GM21825 (cell line): ENCODE measurements around the gene CADM4.

Experiments used
- ATAC-seq: cut with Tn5 transposase; IDR thresholded peaks from one replicate; pipeline ENCODE4 v1.9.1; 2021; ENCODE audit warnings: mild to moderate bottlenecking, moderate library complexity; ENCODE audit not compliant: unreplicated experiment

Gene CADM4

DNA sequence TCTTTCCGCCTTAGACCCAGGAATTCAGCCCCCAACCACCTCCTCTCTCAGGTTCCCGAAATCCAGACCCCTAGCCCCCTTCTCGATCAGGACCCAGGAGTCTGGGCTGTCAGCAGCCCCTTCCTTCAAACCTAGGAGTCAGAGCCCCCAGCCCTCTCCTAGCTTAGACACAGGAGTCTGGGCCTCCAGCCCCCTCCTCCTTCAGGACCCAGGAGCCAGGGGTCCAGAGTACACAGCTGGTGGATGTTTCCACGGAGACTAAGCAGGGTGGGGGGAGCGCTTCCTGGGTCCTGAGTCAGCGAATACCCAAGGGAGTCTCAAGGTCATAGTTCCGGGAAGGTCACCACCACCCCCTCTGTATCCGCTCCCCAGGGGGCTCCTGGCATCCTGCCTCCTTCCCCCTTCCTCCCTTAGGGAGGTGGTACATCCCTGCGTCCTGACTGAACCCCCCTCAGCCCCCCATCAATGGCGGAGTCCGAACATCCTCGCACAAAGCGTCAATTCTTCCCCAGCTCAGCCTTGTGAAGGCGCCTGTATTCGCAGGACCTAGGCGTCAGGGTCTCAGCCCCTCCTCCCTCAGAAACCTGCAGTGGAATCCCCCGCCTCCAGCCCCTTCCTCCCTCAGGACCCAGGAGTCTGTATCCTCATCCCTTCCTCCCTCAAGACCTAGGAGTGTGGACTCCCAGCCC lies 4.6 kb downstream of the CADM4 start:
- ATAC-seq, result no peak

DNA sequence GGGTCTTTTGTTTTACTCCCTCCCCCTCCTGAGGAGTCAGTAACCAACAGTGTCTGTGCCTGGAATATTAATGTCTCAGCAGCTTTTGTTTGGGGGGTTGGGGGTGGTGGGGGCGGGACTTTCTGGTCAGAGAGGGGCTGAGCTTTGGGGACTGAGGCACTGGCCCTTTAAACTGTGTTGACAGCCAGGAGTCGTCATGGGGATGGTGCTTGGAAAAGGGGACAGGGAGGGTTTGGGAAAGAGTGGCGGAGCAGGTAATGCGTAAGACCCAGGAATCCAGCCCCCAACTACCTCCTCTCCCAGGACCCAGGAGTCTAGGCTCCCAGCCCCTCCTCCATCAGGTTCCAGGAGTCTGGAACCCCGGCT lies 5.2 kb downstream of the CADM4 start:
- ATAC-seq, result no peak

- ATAC-seq, result no peak
Observed at GRCh38 chr19:43634068-43634467, 5.6 kb downstream of the CADM4 start.

DNA sequence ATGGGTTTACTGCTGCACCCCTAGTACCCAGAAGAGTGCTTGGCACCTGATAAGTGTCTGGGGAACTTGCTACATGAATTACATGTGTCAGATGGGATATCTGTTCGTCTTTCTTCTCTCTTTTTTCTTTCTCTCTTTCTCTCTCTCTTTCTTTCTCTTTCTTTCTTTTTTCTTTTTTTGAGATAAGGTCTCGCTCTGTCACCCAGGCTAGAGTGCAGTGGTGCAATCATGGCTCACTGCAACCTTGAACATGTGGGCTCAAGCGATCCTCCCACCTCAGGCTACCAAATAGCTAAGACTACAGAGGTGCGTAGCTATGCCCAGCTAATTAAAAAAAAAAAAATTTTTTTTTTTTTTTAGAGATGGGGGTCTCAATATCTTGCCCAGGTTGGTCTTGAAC lies 6.1 kb downstream of the CADM4 start:
- no peak for ATAC-seq

DNA sequence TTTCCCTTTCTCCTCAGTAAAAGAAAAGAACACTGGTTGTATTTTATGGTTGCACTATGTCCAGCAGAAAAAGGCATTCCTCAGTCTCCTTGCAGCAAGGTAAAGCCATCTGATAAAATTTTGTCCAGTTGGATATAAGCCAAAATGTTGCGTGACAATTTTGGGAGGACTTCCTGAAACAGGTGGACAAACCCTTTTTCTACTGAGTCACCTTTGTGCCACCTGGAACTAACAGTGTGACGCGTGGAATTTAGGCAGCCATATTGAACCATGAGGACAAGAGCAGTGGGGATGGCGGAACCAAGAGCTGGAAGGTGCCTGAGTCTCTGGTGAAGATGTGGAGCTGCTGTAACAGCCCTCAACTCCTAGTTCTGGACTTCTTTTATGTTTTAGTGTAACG lies 8.2 kb downstream of the CADM4 start:
- no peak for ATAC-seq

- ATAC-seq, result no peak
Observed at GRCh38 chr19:43628646-43629326, 10.9 kb downstream of the CADM4 start.

GRCh38 chr19:43626838-43627237 lies 12.8 kb downstream of the CADM4 start:
- ATAC-seq, result no peak

GRCh38 chr19:43625918-43626579 lies 13.6 kb downstream of the CADM4 start:
- ATAC-seq, result no peak

DNA sequence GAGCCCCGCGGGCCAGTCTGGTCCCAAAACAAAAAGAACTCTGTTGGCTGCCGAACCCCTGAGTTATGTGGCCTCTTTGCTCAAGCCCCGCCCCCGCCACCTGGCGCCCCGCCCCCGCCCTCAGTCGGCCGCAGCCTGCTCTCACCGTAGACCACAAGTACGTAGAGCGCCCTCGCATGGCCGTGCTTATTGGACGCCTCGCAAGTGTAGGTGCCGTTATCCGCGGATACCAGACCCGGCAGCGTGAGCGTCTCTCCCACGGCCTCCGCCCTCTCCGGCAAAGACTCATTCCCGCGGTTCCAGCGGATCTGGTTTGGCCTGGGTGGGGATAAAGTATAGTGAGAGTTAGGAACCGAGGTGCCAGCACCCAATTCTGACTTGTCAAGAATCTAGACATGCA lies 14.7 kb downstream of the CADM4 start:
- ATAC-seq, result no peak

- no peak for ATAC-seq
Observed at GRCh38 chr19:43623889-43624670, 15.6 kb downstream of the CADM4 start.

DNA sequence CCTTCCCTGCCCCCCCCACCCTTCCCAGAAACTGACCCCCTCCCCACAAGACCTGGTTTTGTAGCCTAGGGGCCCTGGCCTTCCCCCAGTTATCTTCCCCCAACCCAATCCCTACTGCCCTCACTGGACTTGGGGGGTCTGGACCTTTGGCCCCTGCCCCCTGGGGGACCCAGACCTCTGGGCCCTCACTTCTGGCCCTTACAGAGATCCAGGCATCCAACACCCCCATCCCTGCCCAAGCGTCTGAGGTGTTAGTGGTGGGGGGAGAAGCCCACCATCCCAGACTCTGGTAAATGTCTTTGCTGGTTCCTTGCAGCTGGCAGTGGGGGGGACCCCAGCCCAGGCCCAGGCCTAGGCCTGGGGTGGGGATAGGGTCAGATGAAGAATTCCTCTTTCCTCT lies 16.7 kb downstream of the CADM4 start:
- ATAC-seq, result no peak

DNA sequence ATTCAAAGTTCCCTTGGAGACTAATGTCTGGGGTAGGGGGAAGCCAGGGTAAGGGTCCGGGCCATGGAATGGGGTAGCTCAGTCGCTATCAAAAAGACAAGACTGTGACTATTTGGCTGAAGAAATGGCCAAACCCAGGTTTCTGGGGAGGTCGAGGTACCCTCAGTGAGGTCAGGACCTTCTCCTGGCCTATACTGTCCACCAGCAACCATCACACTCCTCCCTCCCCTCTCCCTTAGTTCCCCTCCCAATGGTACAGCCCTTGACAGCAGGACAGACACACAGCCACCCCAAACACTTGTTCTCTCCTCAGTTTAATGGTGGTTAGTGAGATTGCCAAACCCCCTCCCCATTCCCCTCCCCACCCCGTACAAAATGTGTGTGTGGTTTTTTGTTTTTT lies 17.6 kb downstream of the CADM4 start:
- ATAC-seq, result no peak

DNA sequence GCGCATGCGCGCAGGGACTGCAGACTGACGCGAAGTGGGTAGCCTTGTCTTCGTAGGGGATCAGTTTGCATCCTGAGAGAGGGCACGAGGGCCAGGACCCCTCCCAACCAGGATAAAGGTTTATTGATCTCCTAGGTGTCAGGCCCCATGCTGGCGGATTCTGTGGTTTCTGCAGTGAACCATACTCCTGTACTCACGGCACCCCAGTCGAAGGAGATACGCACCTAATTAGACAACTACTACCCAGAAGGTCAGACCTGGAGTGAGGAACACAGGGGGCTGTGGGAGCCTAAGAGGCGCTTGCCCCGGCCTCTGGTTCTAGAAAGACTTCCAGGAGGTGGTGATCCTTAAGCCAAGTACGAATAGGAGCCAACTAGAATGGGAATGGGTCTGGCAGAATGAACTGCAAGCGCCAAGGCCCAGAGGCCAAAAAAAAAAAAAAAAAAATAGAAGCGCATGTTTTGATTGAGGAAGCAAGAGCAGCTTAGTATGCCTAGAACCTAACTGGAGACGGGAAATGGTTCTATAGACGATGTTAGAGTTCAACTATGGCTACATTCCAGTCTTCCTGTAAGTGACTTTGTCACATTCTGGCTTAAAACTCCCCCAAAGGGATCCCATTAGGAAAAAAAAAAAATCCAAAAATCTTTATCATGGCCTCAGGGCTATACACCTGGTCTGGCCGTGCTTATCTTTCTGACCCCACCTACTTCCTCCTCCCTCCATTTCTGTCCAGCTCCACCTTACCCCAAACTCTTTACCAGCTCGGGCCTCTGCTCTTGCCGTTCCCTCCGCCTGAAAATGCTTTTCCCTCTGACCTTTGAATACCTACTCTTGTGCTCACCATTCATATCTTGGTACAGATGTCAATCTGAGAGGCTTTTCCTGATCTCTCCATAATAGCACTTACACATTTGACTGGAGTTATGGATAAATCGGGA lies 19.3 kb downstream of the CADM4 start:
- ATAC-seq, result no peak

DNA sequence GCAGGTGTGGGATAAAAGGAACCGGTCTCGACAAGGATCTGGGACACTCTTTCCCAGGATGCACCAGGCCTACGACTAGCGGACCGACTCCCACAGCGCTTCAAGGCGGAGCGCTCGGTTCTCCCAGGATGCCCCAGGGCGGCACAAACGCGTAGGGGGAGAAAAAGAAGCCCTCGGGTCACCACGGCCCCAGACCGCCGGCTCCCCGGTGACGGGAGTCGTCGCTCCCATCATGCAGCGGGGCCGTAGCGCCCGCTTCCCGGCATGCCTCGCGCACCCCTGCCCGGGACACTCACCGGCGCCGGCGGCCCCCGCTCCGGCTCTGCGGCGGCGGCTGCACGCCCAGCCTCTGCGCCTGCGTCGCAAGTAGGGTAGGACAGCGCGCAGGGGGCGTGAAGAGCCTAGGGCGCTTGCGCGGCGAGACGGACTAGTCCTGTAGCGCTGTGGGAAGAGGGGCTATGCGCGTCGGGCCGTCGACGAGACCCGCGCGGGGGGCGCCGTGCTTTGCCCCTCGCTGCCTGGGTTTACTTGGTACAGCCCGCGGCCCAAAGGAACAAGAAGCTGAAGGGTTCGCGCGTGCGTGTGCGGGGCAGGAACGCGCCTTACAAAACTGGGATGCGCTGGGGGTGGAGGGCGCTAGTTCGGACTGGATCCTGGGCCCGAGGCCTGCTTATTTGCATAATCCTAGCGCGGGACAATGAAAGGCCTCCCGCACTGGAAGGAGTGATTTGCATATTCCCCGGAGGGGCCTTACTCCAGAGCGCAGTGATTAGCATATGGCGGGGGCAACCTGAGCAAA lies 20.2 kb downstream of the CADM4 start, which contains the start of gene ZNF428:
ZNF428 (minus strand) TSS at position 368 of the 799 bp plus-strand sequence. CDS start 5,325 bp downstream, outside the sequence.
- ATAC-seq, result peak; percentile 72

DNA sequence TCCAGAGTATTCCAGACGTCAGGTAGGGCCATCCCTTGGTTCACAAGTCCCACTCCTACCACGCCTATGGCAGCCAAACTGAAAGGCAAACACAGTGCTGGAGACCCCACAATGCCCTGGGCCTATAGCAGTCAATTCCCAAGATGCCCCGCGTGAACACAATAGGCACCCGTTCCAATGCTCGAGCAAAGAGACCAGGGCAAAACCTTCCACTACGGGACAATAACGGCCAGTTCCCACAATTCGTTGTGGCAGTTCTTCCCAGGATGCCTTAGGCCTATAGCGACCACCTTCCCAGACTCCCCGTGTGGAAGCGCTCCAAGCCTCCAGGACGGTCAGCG lies 20.8 kb downstream of the CADM4 start:
- ATAC-seq, result peak; percentile 19

GRCh38 chr19:43616954-43617353 lies 22.7 kb downstream of the CADM4 start:
- ATAC-seq, result no peak

GRCh38 chr19:43616306-43616705 lies 23.3 kb downstream of the CADM4 start:
- no peak for ATAC-seq

DNA sequence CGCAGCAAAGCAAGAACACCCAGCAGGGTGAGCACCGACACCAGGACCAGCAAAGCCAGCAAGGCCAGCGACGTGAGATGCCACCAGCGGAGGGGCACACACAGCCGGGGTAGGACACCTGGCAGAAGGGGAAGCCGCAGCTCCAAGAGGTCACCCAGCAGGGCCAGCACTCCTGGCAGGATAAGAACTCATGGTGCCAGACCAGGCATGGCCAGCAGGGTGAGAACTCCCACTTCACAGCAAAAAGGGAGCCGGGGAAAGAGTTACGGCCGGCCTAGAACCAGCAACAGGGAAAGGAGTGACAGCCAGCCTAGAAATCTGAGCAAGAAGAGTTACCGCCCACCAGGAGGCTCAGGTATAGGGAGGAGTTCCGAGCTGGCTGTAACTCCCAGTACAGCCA lies 27.3 kb downstream of the CADM4 start:
- no peak for ATAC-seq

DNA sequence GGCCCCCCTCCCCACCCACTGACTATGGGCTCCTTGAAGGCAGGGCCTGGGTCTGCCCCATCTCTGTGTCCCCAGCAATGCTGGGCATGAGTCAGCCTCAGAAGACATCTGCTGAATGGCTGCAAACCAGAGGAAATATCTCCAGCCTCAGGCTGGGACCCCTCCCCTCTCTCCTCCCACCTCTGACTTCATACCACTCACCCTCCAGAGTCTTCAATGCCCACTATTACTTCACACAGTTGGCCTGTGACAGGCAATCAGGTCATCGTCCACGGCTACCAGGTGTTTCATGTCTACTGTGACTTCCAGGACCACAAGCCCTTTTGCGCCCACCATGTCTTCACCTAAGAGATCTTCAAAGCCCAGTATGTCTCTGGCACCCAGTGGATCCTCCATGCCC lies 27.9 kb downstream of the CADM4 start, which contains the start of gene SRRM5:
SRRM5 (plus strand) TSS at position 301 of the 400 bp plus-strand sequence; CDS start at position 335, 34 bp downstream.
- ATAC-seq, result no peak
